BE2C (cell line): Measurements from ENCODE around the gene CADM1. TPM values are rescaled to one million over a fixed set of nuclear protein-coding genes. Genes with fewer than 3 reads are reported as not detected.

ENCODE experiments used
- DNase-seq: peaks from one replicate; pipeline ENCODE4 v3.0.0-alpha.2; 2020
- H3K27me3 ChIP-seq: fragments of 250-450 bp; sonication (Bioruptor Pico); 2 replicates; pipeline ENCODE4 v1.5.1; 2020; ENCODE audit warnings: mild to moderate bottlenecking
- H3K36me3 ChIP-seq: fragments of 250-450 bp; sonication (Bioruptor Pico); 2 replicates; pipeline ENCODE4 v1.5.1; 2020; ENCODE audit warnings: mild to moderate bottlenecking
- H3K4me1 ChIP-seq: fragments of 250-450 bp; sonication (Bioruptor Pico); 2 replicates; pipeline ENCODE4 v1.5.1; 2020
- H3K4me3 ChIP-seq: 2 replicates; pipeline ENCODE4 v1.5.1; 2011; ENCODE audit warnings: low read depth, low read length
- H3K9me3 ChIP-seq: fragments of 250-450 bp; sonication (Bioruptor Pico); 2 replicates; pipeline ENCODE4 v1.5.1; 2020
- CTCF ChIP-seq: IDR thresholded peaks from 2 replicates; pipeline ENCODE4 v1.5.1; 2012; ENCODE audit warnings: mild to moderate bottlenecking, low read depth, low read length
- polyA plus RNA-seq: library from polyadenylated mRNA; unstranded; fragments of >200 nt; gene quantifications from one replicate; pipeline ENCODE4 v1.2.1, GENCODE V29; 2012; ENCODE audit warnings: low read depth, missing spikeins; ENCODE audit not compliant: insufficient read length, insufficient read depth

The CADM1 gene
- 201 TPM for polyA plus RNA-seq

GRCh38 chr11:115504276-115505158 is at the start of gene CADM1:
TSS of gene CADM1 (minus strand) at chr11:115504415.
- TF ChIP-seq CTCF, result peak; percentile 69
- H3K4me3 ChIP-seq, result peak within 1 kb of the TSS; percentile 97
- DNase-seq, result peak; percentile 99
- peaks cover 7% of the 10 kb centered on the region; the same call in 1 of the 2 replicates for H3K4me1 ChIP-seq
- no peaks in the 10 kb centered on the region for H3K27me3 ChIP-seq
- H3K36me3 ChIP-seq, result no peaks in the 10 kb centered on the region
- no peaks in the 10 kb centered on the region for H3K9me3 ChIP-seq

GRCh38 chr11:115552773-115553438 is 48.7 kb upstream of the CADM1 start:
- no peaks in the 10 kb centered on the region for H3K36me3 ChIP-seq
- H3K9me3 ChIP-seq, result no peaks in the 10 kb centered on the region
- H3K4me1 ChIP-seq, result peaks cover 16% of the 10 kb centered on the region
- TF ChIP-seq CTCF, result no peak
- H3K4me3 ChIP-seq, result no peak overlapping the region
- no peaks in the 10 kb centered on the region for H3K27me3 ChIP-seq
- no peak for DNase-seq

- Histone ChIP-seq H3K9me3 (no peaks in the 10 kb centered on the region), H3K27me3 (no peaks in the 10 kb centered on the region), H3K36me3 (no peaks in the 10 kb centered on the region), H3K4me3 (no peak overlapping the region), H3K4me1 (peaks cover 16% of the 10 kb centered on the region)
- peak; percentile 59 for DNase-seq
- TF ChIP-seq CTCF, result no peak
These were observed 48.0 kb upstream of the CADM1 start for GRCh38 chr11:115552151-115552772.

GRCh38 chr11:115550291-115551059 is 46.3 kb upstream of the CADM1 start:
- no peak for DNase-seq
- no peak overlapping the region for H3K4me3 ChIP-seq
- no peak for TF ChIP-seq CTCF

GRCh38 chr11:115548878-115549528 is 44.8 kb upstream of the CADM1 start:
- Histone ChIP-seq H3K4me3 (no peak overlapping the region), H3K36me3 (no peaks in the 10 kb centered on the region), H3K4me1 (peaks cover 10% of the 10 kb centered on the region), H3K9me3 (no peaks in the 10 kb centered on the region), H3K27me3 (no peaks in the 10 kb centered on the region)
- DNase-seq, result no peak
- TF ChIP-seq CTCF, result no peak

More at GRCh38 chr11:115550291-115551059, 46.3 kb upstream of the CADM1 start:
- Histone ChIP-seq H3K36me3 (no peaks in the 10 kb centered on the region), H3K9me3 (no peaks in the 10 kb centered on the region), H3K4me1 (peaks cover 10% of the 10 kb centered on the region), H3K27me3 (no peaks in the 10 kb centered on the region)
